ENCODE results near the gene COA1.
"Not testable (repeated sequence)": the region's sequence is repeated elsewhere in the genome, so short reads cannot be mapped to it uniquely, and the experiment has no call there.

Gene COA1

DNA sequence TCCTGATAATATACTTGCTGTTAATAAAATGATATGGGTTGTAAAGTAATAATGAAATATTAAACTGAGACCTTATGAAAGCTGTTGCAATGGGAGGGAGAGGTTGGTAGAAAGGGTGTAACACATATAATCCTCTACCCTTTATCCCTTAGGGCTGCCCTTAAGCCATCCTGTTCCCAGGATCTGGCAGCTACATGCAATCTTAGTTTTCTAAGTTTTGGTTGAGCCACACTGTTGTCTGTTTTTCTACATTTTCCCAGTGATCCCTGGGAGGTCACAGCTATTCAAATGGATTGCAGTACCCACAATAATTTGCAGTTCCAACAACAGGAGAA lies 6.3 kb downstream of the COA1 start:
- peaks cover 7% of the 10 kb centered on the region; the same call in 1 of the 2 replicates for H3K4me1 ChIP-seq (ENCODE audit: low read length)
- no peaks in the 10 kb centered on the region for H3K27me3 ChIP-seq (ENCODE audit: low read depth, low read length)
- peaks cover 44% of the 10 kb centered on the region for H4K20me1 ChIP-seq (ENCODE audit: insufficient read depth, low read length)
- H3K4me2 ChIP-seq (ENCODE audit: low read length): no peak overlapping the region
- no peak overlapping the region for H2AFZ ChIP-seq (ENCODE audit: low read depth, low read length)
- no peak overlapping the region for H3K27ac ChIP-seq (ENCODE audit: low read length)
- TF ChIP-seq EZH2phosphoT487 (IDR thresholded peaks at IDR 0.05; ENCODE audit: low read depth): no peak
- no peak for TF ChIP-seq CTCF (IDR thresholded peaks at IDR 0.05; ENCODE audit: low read depth, low read length)
- no peak overlapping the region for H3K4me3 ChIP-seq (ENCODE audit: low read length)
- H3K9ac ChIP-seq (ENCODE audit: low read length): no peak overlapping the region
- H3K79me2 ChIP-seq (ENCODE audit: low read length): peaks cover 91% of the 10 kb centered on the region
- H3K9me3 ChIP-seq (ENCODE audit: insufficient read depth, low read length): no peaks in the 10 kb centered on the region
- H3K36me3 ChIP-seq (replicated peaks; ENCODE audit: low read depth, low read length): peaks cover 9% of the 10 kb centered on the region

GRCh38 chr7:43721193-43721806 lies 8.0 kb downstream of the COA1 start:
- Histone ChIP-seq H3K27me3 (ENCODE audit: low read depth, low read length) (no peaks in the 10 kb centered on the region), H3K36me3 (replicated peaks; ENCODE audit: low read depth, low read length) (peaks cover 3% of the 10 kb centered on the region), H3K9me3 (ENCODE audit: insufficient read depth, low read length) (no peaks in the 10 kb centered on the region), H3K4me3 (ENCODE audit: low read length) (no peak overlapping the region), H3K79me2 (ENCODE audit: low read length) (peaks cover 90% of the 10 kb centered on the region), H3K9ac (ENCODE audit: low read length) (no peak overlapping the region), H2AFZ (ENCODE audit: low read depth, low read length) (no peak overlapping the region), H4K20me1 (ENCODE audit: insufficient read depth, low read length) (peaks cover 39% of the 10 kb centered on the region), H3K4me1 (ENCODE audit: low read length) (no peaks in the 10 kb centered on the region), H3K4me2 (ENCODE audit: low read length) (no peak overlapping the region), H3K27ac (ENCODE audit: low read length) (no peak overlapping the region)
- peak; percentile 78 for TF ChIP-seq CTCF (IDR thresholded peaks at IDR 0.05; ENCODE audit: low read depth, low read length)
- TF ChIP-seq EZH2phosphoT487 (IDR thresholded peaks at IDR 0.05; ENCODE audit: low read depth): no peak

DNA sequence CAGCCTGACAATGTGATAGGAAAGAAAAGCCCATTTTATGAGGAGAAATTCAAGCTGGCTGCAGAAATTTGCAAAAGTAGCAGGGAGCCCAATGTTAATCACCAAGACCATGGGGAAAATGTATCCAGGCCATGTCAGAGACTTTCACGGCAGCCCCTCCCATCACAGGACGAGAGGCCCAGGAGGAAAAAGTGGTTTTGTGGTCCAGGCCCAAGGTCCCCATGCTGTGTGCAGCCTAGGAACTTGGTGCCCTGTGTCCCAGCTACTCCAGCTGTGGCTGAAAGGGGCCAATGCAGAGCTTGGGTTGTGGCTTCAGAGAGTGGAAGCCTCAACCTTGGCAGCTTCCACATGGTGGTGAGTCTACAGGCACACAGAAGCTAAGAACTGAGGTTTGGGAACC lies 12.7 kb downstream of the COA1 start:
- H4K20me1 ChIP-seq (ENCODE audit: insufficient read depth, low read length): peaks cover 25% of the 10 kb centered on the region
- H3K79me2 ChIP-seq (ENCODE audit: low read length): peaks cover 77% of the 10 kb centered on the region
- peaks cover 6% of the 10 kb centered on the region for H3K36me3 ChIP-seq (replicated peaks; ENCODE audit: low read depth, low read length)
- no peaks in the 10 kb centered on the region for H3K9me3 ChIP-seq (ENCODE audit: insufficient read depth, low read length)
- no peak overlapping the region for H3K4me2 ChIP-seq (ENCODE audit: low read length)
- H3K9ac ChIP-seq (ENCODE audit: low read length): no peak overlapping the region
- no peaks in the 10 kb centered on the region for H3K4me1 ChIP-seq (ENCODE audit: low read length)
- H3K4me3 ChIP-seq (ENCODE audit: low read length): no peak overlapping the region
- H3K27me3 ChIP-seq (ENCODE audit: low read depth, low read length): no peaks in the 10 kb centered on the region
- no peak overlapping the region for H2AFZ ChIP-seq (ENCODE audit: low read depth, low read length)
- H3K27ac ChIP-seq (ENCODE audit: low read length): no peak overlapping the region
- TF ChIP-seq EZH2phosphoT487 (IDR thresholded peaks at IDR 0.05; ENCODE audit: low read depth): no peak
- TF ChIP-seq CTCF (IDR thresholded peaks at IDR 0.05; ENCODE audit: low read depth, low read length): no peak

DNA sequence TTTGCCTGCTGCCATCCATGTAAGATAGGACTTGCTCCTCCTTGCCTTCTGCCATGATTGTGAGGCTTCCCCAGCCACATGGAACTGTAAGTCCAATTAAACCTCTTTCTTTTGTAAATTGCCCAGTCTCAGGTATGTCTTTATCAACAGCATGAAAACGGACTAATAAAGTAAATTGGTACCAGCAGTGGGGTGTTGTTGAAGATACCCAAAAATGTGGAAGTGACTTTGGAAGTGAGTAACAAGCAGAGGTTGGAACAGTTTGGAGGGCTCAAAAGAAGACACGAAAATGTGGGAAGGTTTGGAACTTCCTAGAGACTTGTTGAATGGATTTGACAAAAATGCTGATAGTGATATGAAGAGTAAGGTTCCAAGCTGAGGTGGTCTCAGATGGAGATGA lies 13.4 kb downstream of the COA1 start:
- H3K4me3 ChIP-seq (ENCODE audit: low read length); H3K27ac ChIP-seq (ENCODE audit: low read length): not testable (repeated sequence)
- peaks cover 79% of the 10 kb centered on the region for H3K79me2 ChIP-seq (ENCODE audit: low read length)

More for the DNA sequence above, 13.4 kb downstream of the COA1 start:
- not testable (repeated sequence) for H3K27me3 ChIP-seq (ENCODE audit: low read depth, low read length); H2AFZ ChIP-seq (ENCODE audit: low read depth, low read length); H3K9me3 ChIP-seq (ENCODE audit: insufficient read depth, low read length); H3K4me2 ChIP-seq (ENCODE audit: low read length); H3K9ac ChIP-seq (ENCODE audit: low read length); H3K36me3 ChIP-seq (replicated peaks; ENCODE audit: low read depth, low read length); H3K4me1 ChIP-seq (ENCODE audit: low read length)
- H4K20me1 ChIP-seq (ENCODE audit: insufficient read depth, low read length): peaks cover 19% of the 10 kb centered on the region
